MM.1S (cell line): ENCODE data around the gene SOX13.

Experiments used
- DNase-seq: peaks from one replicate; pipeline ENCODE4 v3.0.0-alpha.2; 2015
- H2AFZ ChIP-seq: fragments of 300-600 bp; sonication (generic); 2 replicates; pipeline ENCODE4 v1.6.0; 2016; ENCODE audit warnings: antibody characterized with exemption, low read length
- H3F3A ChIP-seq: fragments of 300-600 bp; sonication (generic); 2 replicates; pipeline ENCODE4 v1.6.1; 2016; ENCODE audit warnings: mild to moderate bottlenecking, antibody characterized with exemption, low read length, moderate library complexity, mixed read lengths; ENCODE audit not compliant: insufficient read depth
- H3K27ac ChIP-seq: fragments of 300-600 bp; sonication (generic); 2 replicates; pipeline ENCODE4 v1.5.1; 2016; ENCODE audit warnings: mild to moderate bottlenecking, low read length
- H3K27me3 ChIP-seq: fragments of 300-600 bp; sonication (generic); replicated peaks from 2 replicates; pipeline ENCODE4 v1.6.0; 2016; ENCODE audit warnings: low read length; ENCODE audit not compliant: insufficient read depth
- H3K36me3 ChIP-seq: fragments of 300-600 bp; sonication (generic); replicated peaks from 2 replicates; pipeline ENCODE4 v1.6.1; 2016; ENCODE audit warnings: mild to moderate bottlenecking, low read length, mixed read lengths; ENCODE audit not compliant: insufficient read depth
- H3K4me1 ChIP-seq: fragments of 300-600 bp; sonication (generic); 2 replicates; pipeline ENCODE4 v1.6.1; 2016; ENCODE audit warnings: low read length, mixed read lengths
- H3K4me2 ChIP-seq: fragments of 300-600 bp; sonication (generic); 2 replicates; pipeline ENCODE4 v1.6.0; 2016; ENCODE audit warnings: low read depth, low read length
- H3K4me3 ChIP-seq: fragments of 300-600 bp; sonication (generic); 2 replicates; pipeline ENCODE4 v1.5.1; 2016; ENCODE audit warnings: low read length, mixed read lengths
- H3K79me2 ChIP-seq: fragments of 300-600 bp; sonication (generic); 2 replicates; pipeline ENCODE4 v1.6.1; 2016; ENCODE audit warnings: mixed run types, low read length, mixed read lengths
- H3K9ac ChIP-seq: fragments of 300-600 bp; sonication (generic); 2 replicates; pipeline ENCODE4 v1.6.1; 2016; ENCODE audit warnings: low read length, mixed read lengths
- H3K9me2 ChIP-seq: fragments of 300-600 bp; sonication (generic); replicated peaks from 2 replicates; pipeline ENCODE4 v1.6.1; 2016; ENCODE audit warnings: mild to moderate bottlenecking, low read length, mixed read lengths; ENCODE audit not compliant: insufficient read depth
- H3K9me3 ChIP-seq: fragments of 300-600 bp; sonication (generic); replicated peaks from 2 replicates; pipeline ENCODE4 v1.6.1; 2016; ENCODE audit warnings: mild to moderate bottlenecking, low read length, mixed read lengths; ENCODE audit not compliant: insufficient read depth
- H4K20me1 ChIP-seq: fragments of 300-600 bp; sonication (generic); 2 replicates; pipeline ENCODE4 v1.6.1; 2016; ENCODE audit warnings: mild to moderate bottlenecking, low read length, moderate library complexity, mixed read lengths; ENCODE audit not compliant: insufficient read depth
- CTCF ChIP-seq: fragments of 300-600 bp; sonication (generic); IDR thresholded peaks from 2 replicates; pipeline ENCODE4 v1.5.1; 2016; ENCODE audit warnings: antibody characterized with exemption, low read length, mixed read lengths
- EZH2 ChIP-seq: fragments of 300-600 bp; sonication (generic); optimal IDR thresholded peaks from 2 replicates; pipeline ENCODE3; 2017; ENCODE audit warnings: low read depth, mild to moderate bottlenecking, antibody characterized with exemption, low read length, mixed read lengths
- EZH2phosphoT487 ChIP-seq: fragments of 300-600 bp; sonication (generic); IDR thresholded peaks from 2 replicates; pipeline ENCODE4 v1.6.1; 2018; ENCODE audit warnings: antibody characterized with exemption, low read length

Gene SOX13

GRCh38 chr1:204139088-204139487, 66.2 kb downstream of the SOX13 start:
- Histone ChIP-seq H3K27me3 (peaks cover 20% of the 10 kb centered on the region), H3K4me1 (no peaks in the 10 kb centered on the region), H3K9me2 (no peaks in the 10 kb centered on the region), H3K4me3 (no peak overlapping the region), H3K27ac (no peak overlapping the region), H4K20me1 (no peaks in the 10 kb centered on the region), H3F3A (no peaks in the 10 kb centered on the region), H2AFZ (no peak overlapping the region), H3K36me3 (no peaks in the 10 kb centered on the region), H3K79me2 (no peaks in the 10 kb centered on the region), H3K4me2 (no peak overlapping the region), H3K9ac (no peak overlapping the region), H3K9me3 (no peaks in the 10 kb centered on the region)
- TF ChIP-seq EZH2phosphoT487 (no peak), CTCF (no peak), EZH2 (no peak)
- DNase-seq = no peak

GRCh38 chr1:204139952-204140351, 67.0 kb downstream of the SOX13 start:
- no peak overlapping the region for H3K9ac ChIP-seq

GRCh38 chr1:204141131-204141530, 68.2 kb downstream of the SOX13 start:
- H3K27me3 ChIP-seq = peaks cover 25% of the 10 kb centered on the region
- no peak for DNase-seq
- no peak overlapping the region for H2AFZ ChIP-seq
- no peak overlapping the region for H3K27ac ChIP-seq
- H4K20me1 ChIP-seq = no peaks in the 10 kb centered on the region
- H3K9me3 ChIP-seq = no peaks in the 10 kb centered on the region
- H3K9ac ChIP-seq = no peak overlapping the region
- no peaks in the 10 kb centered on the region for H3K4me1 ChIP-seq
- H3K36me3 ChIP-seq = no peaks in the 10 kb centered on the region
- no peaks in the 10 kb centered on the region for H3K79me2 ChIP-seq
- H3K4me2 ChIP-seq = no peak overlapping the region
- no peaks in the 10 kb centered on the region for H3F3A ChIP-seq
- TF ChIP-seq CTCF (no peak), EZH2phosphoT487 (no peak), EZH2 (no peak)
- no peaks in the 10 kb centered on the region for H3K9me2 ChIP-seq
- no peak overlapping the region for H3K4me3 ChIP-seq

More at GRCh38 chr1:204139952-204140351, 67.0 kb downstream of the SOX13 start:
- Histone ChIP-seq H4K20me1 (no peaks in the 10 kb centered on the region), H3K4me3 (no peak overlapping the region), H3K4me2 (no peak overlapping the region), H3K9me2 (no peaks in the 10 kb centered on the region), H2AFZ (no peak overlapping the region), H3K4me1 (no peaks in the 10 kb centered on the region), H3K36me3 (no peaks in the 10 kb centered on the region), H3K9me3 (no peaks in the 10 kb centered on the region), H3F3A (no peaks in the 10 kb centered on the region), H3K27ac (no peak overlapping the region), H3K27me3 (peaks cover 23% of the 10 kb centered on the region), H3K79me2 (no peaks in the 10 kb centered on the region)
- DNase-seq = no peak
- no peak for TF ChIP-seq CTCF
- no peak for TF ChIP-seq EZH2
- TF ChIP-seq EZH2phosphoT487 = no peak
